Left cardiac atrium (tissue), 4 donors: Measurements from ENCODE around the gene FAM221B. TPM values are rescaled to one million over a fixed set of nuclear protein-coding genes. Genes with fewer than 3 reads are reported as not detected.

ENCODE experiments used
- ATAC-seq, 2 donors: fragments of 200-7000 bp; cut with Tn5 transposase; one replicate each; pipeline ENCODE4 v1.9.1; 2020; ENCODE audit warnings: mild to moderate bottlenecking in 2 of 2, moderate library complexity in 2 of 2
- DNase-seq: peaks from one replicate; pipeline ENCODE4 v3.0.0-alpha.2; 2020
- intact Hi-C, 2 donors: fragments of 100-400 bp; cut with DNase I; formaldehyde crosslinking; loops; one replicate each; pipeline versions ENCODE4 v1.14.1 to v1.15.1; 2022 to 2023
- total RNA-seq, 2 donors: library from RNA; stranded (reverse); fragmentation: NEBNext Ultra II Directional; extraction: Animal tissue kit (Norgen Biotek cat#: 25700); gene quantifications; one replicate each; pipeline ENCODE4 v1.2.1, GENCODE V29; 2021
- donor health status: DM: no; HTN: yes; CAD: no.
- donor health status: DM: no; HTN: yes; CAD: no; lungs with severe emphysema.
- donor health status: DM: yes; HTN: yes; CAD: no.
- donor health status: Dilated cardiomyopathy.

The FAM221B gene
- total RNA-seq, 2 donors from 2014 or later = not detected

DNA sequence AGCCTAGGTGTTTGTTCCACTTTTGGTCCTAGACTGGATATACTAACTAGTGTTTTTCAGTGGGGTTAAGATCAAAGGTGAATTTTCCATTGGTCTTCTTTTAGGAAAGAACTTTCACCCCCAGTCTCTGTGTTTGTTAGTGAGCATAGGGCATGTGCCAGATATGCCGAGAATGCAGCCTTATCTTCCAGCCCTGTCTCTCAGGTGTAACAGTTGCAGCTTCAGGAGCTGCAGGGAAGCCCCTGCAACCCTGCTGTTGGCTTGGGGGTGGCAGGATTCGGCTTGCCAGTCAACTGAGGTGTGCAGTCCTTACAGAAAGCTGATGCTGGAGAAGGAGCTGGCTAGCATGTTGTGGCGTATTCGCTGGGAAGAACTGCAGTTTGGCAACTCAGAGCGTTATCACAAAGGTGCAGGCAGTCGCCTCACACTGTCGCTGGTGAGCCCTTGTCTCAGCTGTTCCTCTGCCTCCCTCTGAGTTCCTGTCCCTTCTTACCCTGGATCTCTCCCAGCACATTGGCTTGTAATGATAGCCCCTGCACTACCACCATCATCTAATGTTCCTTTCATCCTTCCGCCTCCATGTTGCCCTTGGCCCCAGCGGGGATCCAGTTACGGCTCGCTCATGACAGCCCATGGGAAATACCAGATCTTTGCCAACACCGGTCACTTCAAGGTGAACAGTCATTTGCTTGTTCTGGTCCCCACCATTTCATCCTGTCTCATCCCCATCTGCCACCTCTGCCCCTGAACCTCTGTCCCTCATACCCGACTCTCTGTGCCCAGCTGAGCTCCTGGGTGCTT lies 27.0 kb downstream of the FAM221B start:
- ATAC-seq = no peak
- intact Hi-C loops = no loop called here

DNA sequence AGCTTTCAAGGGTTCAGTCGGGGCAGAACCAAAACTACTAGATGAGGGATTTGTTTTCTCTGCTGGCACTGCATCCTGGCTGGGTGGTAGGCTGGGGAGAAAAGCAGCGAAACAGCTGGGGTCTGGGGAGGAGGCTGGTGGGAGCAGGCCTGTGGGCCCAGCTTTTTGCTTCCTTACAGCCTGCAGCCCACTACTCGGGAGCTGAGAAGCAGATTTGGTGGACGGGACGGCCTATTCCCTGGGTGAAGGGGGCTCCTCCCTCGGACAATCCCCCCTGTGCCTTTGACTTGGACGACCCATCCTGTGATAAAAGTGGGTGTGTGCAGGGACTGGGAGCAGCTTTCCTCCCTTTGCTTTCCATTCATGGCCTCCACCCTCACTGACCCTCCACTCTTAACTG lies 28.0 kb downstream of the FAM221B start:
- no peak for DNase-seq
- ATAC-seq = no peak
- intact Hi-C loops = no loop called here

More for the DNA sequence above, 27.0 kb downstream of the FAM221B start:
- no peak for DNase-seq

DNA sequence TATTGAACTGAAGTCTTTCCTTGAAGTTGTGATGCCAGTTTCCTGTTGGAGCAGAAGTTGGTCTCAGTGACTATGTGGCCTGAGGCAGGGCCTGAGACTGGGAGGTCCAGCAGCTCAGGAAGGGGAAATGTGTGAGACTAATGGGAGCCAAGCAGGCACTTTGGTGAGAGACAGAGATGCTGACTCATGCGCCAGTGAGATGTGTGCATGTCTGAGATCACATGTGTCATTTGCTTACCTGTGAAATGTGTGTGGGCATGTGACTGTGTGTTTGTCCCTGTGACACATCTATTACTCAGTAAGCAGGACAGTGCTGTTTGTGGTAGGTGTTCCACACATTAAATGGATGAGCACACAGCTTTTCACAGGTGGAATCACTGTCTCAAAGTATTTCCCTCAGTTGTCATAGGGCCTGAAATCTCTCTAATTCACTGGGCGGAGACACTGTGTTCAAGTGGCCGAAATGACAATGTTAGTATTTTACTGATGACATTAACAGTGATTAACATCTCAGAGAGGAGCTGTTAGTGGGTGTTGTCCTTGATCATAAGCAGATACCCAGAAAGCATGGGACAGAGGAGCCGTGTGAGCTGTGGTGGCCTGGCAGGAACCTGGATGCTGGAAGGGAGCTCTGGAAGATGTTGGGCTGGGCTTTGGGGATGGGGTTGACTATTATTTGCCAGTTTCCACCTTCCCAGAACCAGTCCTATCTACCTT lies 29.7 kb downstream of the FAM221B start:
- ATAC-seq (no peak), DNase-seq (no peak)
- intact Hi-C loops = loop anchor here in 1 of 2 donors (10.0 kb wide), 1 partner anchor 86 kb away; no protein-coding TSS in a partner anchor

DNA sequence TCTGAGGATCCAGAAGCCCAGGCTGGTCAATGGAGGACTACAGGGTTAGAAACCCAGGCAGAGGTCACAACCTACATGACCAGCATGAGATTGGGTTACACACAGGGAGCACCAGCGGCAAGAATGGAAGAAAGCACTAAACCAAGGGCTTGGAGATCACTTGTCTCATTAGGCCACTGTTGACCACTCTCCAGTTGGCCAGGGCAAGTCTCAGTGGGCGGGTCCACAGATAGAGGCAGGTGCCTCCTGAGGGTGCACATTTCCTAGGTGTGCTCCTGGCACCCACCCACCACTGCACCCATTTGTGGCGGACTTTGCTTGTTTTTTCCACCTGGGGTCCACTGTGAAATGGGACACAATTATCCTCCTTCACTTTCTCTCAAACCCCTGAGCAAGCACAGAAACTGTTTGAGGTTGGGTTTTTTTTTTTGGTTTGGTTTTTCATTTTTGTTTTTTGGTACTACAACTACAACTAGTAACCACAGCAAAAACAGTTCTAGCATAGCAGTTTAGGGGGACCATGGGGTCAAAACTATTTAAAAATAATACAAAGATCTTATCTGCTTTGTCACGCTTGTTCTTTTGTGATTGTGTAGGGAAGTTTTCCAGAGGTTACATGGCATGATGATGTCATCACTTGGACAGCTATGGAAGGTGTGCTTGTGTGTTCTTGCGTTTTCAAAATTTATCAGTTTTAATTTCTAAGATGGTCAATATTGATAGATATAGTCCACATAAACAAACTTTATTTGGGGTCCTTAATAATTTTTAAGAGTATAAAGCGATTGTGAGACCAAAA lies 31.0 kb downstream of the FAM221B start:
- intact Hi-C loops = loop anchor here in 1 of 2 donors (10.0 kb wide), 1 partner anchor 87 kb away; no protein-coding TSS in a partner anchor
- no peak for ATAC-seq
- DNase-seq = no peak

DNA sequence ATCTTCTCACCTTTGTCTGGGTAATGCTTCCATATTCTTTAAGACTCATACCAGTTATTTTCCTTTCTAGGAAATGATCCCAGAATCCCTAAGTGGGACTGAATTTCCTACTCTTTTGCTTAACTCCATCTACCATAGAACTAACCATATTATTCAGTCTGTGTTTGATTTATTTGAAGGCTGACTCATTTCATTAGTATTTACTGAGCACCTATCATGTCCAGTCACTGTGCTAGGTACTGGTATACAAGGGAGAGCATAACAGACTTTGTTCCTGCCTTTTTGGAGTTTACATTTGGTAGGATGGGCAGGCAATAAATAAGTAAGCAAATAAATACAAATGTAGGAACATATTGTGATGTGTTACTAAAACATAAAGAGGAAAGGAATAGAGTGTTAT lies 32.8 kb downstream of the FAM221B start:
- ATAC-seq = no peak
- intact Hi-C loops = loop anchor here in 1 of 2 donors (10.0 kb wide), 1 partner anchor 89 kb away; no protein-coding TSS in a partner anchor
- DNase-seq = no peak

DNA sequence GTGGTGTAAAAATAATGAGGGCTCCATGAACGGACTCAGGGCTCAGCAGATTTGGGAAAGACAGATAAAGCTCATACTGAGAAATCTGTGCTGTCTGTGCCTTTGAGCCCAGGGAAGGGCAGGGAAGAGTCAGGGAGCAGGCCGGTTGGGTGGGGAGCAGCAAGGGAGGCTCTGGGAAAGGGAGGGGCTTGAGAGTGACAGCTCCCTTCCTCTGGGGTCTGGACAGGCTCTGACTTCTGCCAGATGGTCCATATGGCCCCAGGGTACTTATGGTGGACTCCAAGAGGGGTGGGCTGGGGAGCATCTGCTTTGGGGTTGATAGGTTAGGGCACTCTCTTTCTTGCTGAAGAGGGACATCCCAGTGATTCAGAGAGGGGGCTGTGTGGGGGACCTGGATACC lies 35.1 kb downstream of the FAM221B start:
- intact Hi-C loops = loop anchor here (5.0 to 10.0 kb wide), 2 partner anchors 34 to 91 kb away; partner anchors contain the start of genes FAM221B (in 1 of the 2) and TMEM8B (in 1 of the 2)

DNA sequence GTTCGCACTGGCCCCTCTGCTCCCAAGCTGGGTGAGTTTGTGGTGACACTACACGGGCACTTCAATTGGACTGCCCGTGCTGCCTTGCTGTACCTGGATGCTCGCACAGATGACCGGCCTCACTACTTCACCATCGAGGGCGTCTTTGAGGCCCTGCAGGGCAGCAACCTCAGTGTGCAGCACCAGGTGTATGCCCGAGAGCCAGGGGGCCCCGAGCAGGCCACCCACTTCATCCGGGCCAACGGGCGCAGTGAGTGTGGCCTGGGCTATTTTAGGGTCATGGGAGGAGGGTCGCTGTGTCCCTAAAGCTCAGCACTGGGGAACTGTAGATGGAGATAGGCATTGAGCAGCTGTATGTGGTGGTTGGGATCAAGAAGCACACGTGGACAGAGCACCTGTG lies 35.7 kb downstream of the FAM221B start:
- ATAC-seq (no peak), DNase-seq (no peak)
- intact Hi-C loops = loop anchor here (5.0 to 10.0 kb wide), 2 partner anchors 34 to 92 kb away; partner anchors contain the start of genes FAM221B (in 1 of the 2) and TMEM8B (in 1 of the 2)

More for the DNA sequence above, 35.1 kb downstream of the FAM221B start:
- DNase-seq = no peak
- no peak for ATAC-seq

DNA sequence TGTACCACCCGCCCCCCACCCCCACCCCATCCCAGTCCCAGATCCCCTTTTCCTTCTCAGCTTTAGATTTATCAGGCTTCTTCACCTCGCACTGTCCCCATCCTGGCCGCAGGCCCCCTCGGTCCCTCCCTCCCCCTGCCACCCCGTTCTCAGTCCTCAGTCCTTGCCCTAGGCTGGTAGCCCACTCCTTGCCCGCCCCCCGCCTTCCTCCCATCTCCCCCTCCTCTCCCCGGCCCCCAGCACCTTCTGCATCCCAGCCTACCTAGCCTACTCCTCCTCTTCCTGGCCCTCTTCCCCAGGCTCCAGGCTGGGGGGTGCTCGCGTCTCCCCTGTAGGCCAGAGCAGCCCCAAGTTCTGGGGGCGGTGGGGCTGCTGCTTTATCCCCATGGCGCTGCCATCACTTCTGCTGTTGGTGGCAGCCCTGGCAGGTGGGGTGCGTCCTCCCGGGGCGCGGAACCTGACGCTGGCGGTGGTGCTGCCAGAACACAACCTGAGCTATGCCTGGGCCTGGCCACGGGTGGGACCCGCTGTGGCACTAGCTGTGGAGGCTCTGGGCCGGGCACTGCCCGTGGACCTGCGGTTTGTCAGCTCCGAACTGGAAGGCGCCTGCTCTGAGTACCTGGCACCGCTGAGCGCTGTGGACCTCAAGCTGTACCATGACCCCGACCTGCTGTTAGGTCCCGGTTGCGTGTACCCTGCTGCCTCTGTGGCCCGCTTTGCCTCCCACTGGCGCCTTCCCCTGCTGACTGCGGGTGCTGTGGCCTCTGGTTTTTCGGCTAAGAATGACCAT lies 36.3 kb downstream of the FAM221B start:
- DNase-seq (no peak), ATAC-seq (peak in 1 of 2 donors; percentile 0)
- intact Hi-C loops = loop anchor here (5.0 to 10.0 kb wide), 2 partner anchors 35 to 93 kb away; partner anchors contain the start of genes FAM221B (in 1 of the 2) and TMEM8B (in 1 of the 2)

DNA sequence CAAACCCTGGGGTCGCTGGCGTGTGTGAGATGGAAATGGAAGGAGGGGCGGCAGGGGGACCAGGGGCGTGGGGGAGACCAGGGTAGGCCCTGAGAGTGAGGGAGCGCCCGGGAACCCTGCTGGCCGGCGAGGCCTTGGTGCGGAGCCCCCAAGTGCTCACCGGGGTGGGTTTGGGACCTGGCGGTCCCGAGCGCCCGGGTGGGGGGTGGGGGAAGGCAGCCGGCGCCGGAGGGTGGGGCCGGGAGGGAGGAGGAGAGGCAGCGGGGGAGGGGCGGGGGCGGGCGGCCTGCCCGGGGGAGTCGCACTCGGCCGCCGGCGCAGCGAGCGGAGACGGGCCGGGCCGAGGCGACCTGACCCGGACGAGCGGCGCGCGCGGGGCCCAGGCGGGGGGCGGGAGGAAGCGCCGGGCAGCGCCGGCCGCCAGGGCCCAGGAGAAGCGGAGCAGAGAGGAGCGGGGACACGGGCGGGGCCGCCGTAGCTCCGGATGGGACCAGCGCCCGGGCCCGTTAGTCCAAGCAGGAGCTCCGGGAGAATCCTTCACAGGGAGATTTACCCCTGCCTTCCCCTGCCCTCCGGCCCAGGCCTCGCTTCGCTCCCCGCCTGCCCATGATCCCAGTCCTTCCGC lies 37.1 kb downstream of the FAM221B start, which contains the start of gene NPR2:
TSS of gene NPR2 (plus strand) at position 295 of the 625 bp plus-strand sequence. CDS start 818 bp downstream, outside the sequence.
- intact Hi-C loops = loop anchor here (5.0 to 10.0 kb wide), 2 partner anchors 36 to 93 kb away; partner anchors contain the start of genes FAM221B (in 1 of the 2) and TMEM8B (in 1 of the 2)
- DNase-seq = peak; percentile 47
- peak; percentile 77 to 80 for ATAC-seq

DNA sequence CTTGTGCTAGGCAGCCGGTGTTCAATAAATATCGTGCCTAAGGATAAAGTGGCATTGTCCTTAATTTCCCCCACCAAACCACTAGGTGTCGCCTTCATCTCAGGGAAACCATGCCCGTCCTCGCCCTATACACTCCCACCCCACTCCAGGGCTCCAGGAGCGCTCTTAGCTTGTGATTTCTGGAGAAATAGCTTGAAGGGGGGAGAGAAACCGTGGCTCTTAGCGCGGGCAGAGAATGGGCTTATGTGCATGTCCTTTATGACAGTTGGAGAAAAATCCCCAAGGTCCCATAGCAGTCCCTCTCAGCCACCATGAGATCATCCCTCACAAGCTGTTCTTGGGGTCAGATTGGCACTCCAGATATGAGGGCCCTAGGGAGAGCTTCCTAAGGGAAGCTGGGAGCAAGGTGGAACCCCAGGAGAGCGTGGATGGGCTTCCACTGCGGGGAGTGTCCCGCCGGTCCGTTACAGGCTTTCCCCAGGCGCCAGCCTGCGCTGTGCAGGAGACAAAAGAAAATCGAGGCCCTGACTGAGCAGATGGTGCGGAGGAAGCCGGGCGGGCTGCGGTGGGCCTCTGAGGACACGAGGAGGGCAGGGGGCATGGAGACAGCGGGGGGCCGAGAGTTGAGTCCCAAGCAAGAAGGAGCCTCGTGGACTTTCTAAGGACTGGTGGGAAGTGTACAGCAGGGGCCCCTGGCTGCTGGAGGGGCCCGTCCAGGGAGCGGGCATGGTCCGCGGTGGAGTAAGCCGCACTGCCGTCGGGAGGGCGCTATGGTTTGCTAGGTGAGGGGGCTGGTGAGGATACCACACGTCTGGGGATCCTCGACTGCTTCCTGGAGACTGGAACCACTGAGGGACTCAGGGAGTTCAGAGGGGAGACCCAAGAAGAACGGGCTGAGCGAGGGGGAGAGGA lies 37.9 kb downstream of the FAM221B start:
- ATAC-seq (peak; percentile 88 to 91), DNase-seq (peak; percentile 76)
- intact Hi-C loops = loop anchor here (1.0 to 10.0 kb wide), 3 partner anchors 37 to 94 kb away; partner anchors contain the start of genes FAM221B (in 1 of the 2) and TMEM8B (in 1 of the 2)

DNA sequence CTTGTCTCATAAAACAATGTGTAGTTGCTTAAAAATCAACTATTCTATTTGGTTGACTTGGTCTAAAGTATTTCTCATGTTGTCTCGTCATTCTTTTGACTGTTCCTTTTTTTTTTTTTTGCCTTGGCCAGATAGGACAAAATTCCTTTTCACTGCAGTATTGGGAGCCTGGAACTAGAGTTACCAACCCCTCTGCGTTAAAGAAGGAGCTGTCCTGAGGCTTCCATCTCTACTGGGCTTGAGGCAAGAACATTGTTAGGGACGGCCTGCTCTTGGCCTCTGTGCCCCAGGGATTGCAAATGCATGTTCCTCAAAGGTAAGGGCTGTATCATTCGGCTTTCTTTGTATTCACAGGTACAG lies 38.5 kb downstream of the FAM221B start:
- DNase-seq = no peak
- intact Hi-C loops = loop anchor here (1.0 to 10.0 kb wide), 3 partner anchors 37 to 95 kb away; partner anchors contain the start of genes FAM221B (in 1 of the 2) and TMEM8B (in 1 of the 2)
- no peak for ATAC-seq

DNA sequence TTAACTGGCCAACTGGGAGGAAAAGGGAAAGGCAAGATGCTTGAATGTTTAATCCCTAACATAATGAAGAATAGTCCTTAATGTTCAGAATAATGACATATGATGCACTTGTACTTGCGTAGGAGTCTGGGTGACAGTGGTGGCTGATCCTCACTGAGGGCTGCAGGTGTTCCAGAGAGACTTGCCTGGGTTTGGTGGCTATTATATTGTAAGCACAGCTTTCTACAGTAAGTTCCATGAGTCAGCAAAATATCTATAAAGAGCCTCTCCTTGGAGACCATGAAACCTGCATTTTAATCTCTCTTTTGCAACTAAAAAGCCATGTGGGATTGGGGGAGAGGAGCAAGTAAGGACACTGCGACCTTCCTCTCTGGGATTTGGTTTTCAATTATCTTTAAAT lies 39.0 kb downstream of the FAM221B start:
- ATAC-seq = no peak
- intact Hi-C loops = no loop called here
- DNase-seq = no peak

DNA sequence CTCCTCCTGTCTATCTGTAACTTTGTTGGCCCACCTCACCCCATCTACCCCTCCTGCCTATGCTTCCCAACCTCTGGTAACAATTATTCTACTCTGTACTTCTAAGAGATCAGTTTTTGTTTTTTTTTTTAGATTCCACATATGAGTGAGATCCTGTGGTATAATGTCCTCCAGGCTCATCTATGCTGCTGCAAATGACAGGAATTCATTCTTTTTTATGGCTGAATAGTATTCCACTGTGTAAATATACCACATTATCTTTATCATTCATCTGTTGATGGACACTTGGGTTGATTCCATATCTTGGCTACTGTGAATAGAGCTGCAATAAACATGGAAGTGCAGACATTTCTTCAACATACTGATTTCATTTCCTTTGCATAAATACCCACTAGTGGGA lies 45.1 kb downstream of the FAM221B start:
- intact Hi-C loops = no loop called here
- DNase-seq = no peak
- ATAC-seq = no peak

DNA sequence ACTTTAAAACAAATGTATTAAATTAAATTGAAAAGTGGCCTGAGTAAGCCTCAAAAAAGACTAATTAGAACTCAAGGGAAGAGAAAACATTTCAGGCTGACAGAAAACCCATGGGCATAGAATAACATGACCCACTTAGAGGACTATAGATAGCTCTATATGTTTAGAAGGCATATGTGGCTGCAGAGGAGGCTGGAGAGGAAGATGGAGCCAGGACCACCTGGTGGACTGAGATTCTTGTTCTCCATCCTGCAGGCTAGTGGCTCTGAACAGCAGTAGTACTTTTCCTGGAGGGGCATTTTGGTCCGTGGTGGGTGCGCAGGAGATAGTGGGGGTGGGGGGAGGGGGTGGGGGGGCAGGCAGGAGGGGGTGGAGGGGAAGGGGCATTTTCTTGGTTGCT lies 47.5 kb downstream of the FAM221B start:
- no peak for ATAC-seq
- intact Hi-C loops = no loop called here
- no peak for DNase-seq

DNA sequence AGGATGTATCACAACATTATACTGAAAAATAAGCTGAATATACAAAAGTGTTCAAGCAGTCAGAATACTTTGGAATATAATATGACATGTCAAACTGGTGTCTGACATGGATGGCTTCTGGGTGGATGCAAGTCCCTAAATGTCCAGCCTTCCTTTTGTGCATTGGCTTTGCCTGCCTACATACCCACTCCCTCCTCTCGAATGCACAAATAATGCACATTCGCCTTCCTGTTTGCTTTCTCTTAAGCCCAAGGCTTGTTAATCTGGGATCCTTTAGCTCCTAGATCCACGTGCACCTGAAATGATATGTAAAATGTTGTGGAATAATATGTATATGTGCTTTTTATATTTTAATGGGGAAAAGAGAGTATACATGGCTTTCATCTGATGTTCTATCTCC lies 50.0 kb downstream of the FAM221B start:
- no peak for DNase-seq
- intact Hi-C loops = no loop called here
- no peak for ATAC-seq

DNA sequence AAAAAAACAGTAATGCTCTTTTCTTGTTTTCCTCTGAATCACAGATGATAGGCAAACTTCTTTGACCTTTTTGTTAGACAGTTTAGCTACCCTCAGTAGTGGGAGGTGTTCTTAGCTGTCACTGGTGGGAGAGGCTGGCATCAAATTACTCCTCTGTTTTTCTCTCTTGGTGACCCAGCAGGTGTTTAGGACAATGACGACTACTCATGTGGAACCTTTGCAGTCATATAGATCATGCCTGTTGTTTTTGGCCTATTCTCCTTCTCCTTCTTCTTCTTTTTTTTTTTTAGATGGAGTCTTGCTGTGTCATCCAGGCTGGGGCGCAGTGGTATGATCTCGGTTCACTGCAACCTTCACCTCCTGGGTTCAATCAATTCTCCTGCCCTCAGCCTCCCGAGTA lies 52.5 kb downstream of the FAM221B start:
- DNase-seq (no peak), ATAC-seq (no peak)
- intact Hi-C loops = no loop called here
